Vagina (tissue), 2 donors: ENCODE measurements around the gene ZMIZ1. TPM values are rescaled to one million over a fixed set of nuclear protein-coding genes. Genes with fewer than 3 reads are reported as not detected.

Experiments
- DNase-seq, 2 donors: peaks; one replicate each; pipeline ENCODE4 v3.0.0-alpha.2; 2017; ENCODE audit errors: extremely low spot score in 2 of 2
- H3K27ac ChIP-seq: fragments of 200-600 bp; sonication (generic); one replicate; pipeline ENCODE4 v1.5.1; 2019
- H3K27me3 ChIP-seq: fragments of 200-600 bp; sonication (generic); one replicate; pipeline ENCODE4 v1.5.1; 2019
- H3K36me3 ChIP-seq, 2 donors: fragments of 200-600 bp; sonication (generic); one replicate each; pipeline ENCODE4 v1.5.1; 2017 to 2019
- H3K4me1 ChIP-seq: fragments of 200-600 bp; sonication (generic); one replicate; pipeline ENCODE4 v1.5.1; 2019
- H3K4me3 ChIP-seq, 2 donors: fragments of 200-600 bp; sonication (generic); 1 replicate in 1 of 2; 2 replicates in 1 of 2; pipeline ENCODE4 v1.5.1; 2016 to 2019
- H3K9me3 ChIP-seq: fragments of 200-600 bp; sonication (generic); one replicate; pipeline ENCODE4 v1.5.1; 2019
- POLR2A ChIP-seq, 2 donors: fragments of 450-650 bp; IDR thresholded peaks; one replicate each; pipeline ENCODE4 v1.6.1; 2017; ENCODE audit warnings: antibody characterized with exemption in 2 of 2, mild to moderate bottlenecking in 2 of 2, moderate library complexity in 2 of 2
- POLR2AphosphoS5 ChIP-seq, 2 donors: sonication (generic); formaldehyde crosslinking; IDR thresholded peaks; one replicate each; pipeline ENCODE4 v1.9.0; 2017; ENCODE audit warnings: antibody characterized with exemption in 2 of 2, mild to moderate bottlenecking in 2 of 2, low read depth in 1 of 2; ENCODE audit not compliant: insufficient read depth in 1 of 2
- intact Hi-C: fragments of 100-400 bp; cut with DNase I; formaldehyde crosslinking; loops from one replicate; pipeline ENCODE4 v1.15.1; 2023
- total RNA-seq: library from RNA; depleted of rRNA; stranded (reverse); fragments of >200 nt; gene quantifications from one replicate; pipeline ENCODE4 v1.2.3, GENCODE V29; 2016
- TF ChIP-seq, protein P1 (sequence below), 3 experiments: fragments of 450-650 bp in 2 of 3; fragments of 200-600 bp in 1 of 3; sonication (generic) in 1 of 3; IDR thresholded peaks; one replicate each; pipeline ENCODE4 v1.5.1; 2017 to 2019; ENCODE audit warnings: antibody characterized with exemption in 3 of 3, mild to moderate bottlenecking in 2 of 3, moderate library complexity in 2 of 3

Gene ZMIZ1
- total RNA-seq, 1 donor from 2014 or later: 61.4 TPM

DNA sequence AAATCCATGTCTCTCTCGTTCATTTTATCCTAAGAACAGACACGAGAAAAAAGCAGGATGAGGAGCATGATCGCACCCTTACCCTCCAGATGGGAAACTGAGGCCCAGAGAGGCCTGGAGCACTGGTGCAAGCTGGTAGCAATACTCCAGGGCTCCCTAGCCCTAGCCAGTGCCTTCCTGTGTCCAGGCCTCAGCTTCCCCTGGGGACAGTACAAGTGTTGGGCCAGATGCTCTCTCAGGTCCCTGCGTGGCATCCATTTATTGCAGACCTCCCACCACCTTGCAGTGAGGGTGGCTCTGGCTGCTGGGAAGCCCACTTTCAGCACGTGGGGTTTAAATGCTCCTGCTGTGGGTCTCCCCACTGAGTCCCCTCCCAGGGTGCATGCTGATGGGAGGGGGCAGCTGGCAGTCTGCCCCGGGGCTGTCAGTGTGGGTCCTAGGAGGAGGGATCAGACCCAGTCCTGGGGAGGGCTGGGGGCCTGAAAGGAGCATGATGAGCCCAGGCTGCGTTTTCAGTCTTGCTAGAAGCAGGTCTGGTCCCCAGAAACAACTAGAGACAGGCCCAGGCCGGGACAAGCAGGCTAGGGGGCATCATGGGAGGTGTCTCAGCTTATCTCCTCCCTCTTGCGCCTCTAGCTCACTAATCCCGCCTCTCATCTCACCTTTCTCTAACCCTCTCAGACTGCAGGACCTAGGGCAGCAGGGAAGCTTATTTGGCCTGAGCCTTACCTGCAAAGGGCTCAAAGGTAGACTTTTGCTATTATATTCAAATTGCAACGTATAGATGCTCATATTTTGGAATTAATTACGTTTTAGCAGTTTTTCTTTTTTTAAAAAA is 277.8 kb downstream of the ZMIZ1 start:
- Histone ChIP-seq H3K4me1 (peaks cover 36% of the 10 kb centered on the region), H3K9me3 (no peaks in the 10 kb centered on the region), H3K4me3 (peak overlapping the region in 1 of 2 donors; percentile 69), H3K36me3 (peaks cover 0 to 16% of the 10 kb centered on the region in 2 donors), H3K27me3 (no peaks in the 10 kb centered on the region), H3K27ac (no peak overlapping the region)
- TF ChIP-seq POLR2A (IDR thresholded peaks at IDR 0.05) (no peak), POLR2AphosphoS5 (IDR thresholded peaks at IDR 0.05; ENCODE audit: insufficient read depth in 1 of 2, low read depth in 1 of 2) (no peak)
- TF ChIP-seq, protein P1, sequence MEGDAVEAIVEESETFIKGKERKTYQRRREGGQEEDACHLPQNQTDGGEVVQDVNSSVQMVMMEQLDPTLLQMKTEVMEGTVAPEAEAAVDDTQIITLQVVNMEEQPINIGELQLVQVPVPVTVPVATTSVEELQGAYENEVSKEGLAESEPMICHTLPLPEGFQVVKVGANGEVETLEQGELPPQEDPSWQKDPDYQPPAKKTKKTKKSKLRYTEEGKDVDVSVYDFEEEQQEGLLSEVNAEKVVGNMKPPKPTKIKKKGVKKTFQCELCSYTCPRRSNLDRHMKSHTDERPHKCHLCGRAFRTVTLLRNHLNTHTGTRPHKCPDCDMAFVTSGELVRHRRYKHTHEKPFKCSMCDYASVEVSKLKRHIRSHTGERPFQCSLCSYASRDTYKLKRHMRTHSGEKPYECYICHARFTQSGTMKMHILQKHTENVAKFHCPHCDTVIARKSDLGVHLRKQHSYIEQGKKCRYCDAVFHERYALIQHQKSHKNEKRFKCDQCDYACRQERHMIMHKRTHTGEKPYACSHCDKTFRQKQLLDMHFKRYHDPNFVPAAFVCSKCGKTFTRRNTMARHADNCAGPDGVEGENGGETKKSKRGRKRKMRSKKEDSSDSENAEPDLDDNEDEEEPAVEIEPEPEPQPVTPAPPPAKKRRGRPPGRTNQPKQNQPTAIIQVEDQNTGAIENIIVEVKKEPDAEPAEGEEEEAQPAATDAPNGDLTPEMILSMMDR (IDR thresholded peaks at IDR 0.05): no peak
- peak; percentile 87 to 88 for DNase-seq
- intact Hi-C loops: no loop called here

DNA sequence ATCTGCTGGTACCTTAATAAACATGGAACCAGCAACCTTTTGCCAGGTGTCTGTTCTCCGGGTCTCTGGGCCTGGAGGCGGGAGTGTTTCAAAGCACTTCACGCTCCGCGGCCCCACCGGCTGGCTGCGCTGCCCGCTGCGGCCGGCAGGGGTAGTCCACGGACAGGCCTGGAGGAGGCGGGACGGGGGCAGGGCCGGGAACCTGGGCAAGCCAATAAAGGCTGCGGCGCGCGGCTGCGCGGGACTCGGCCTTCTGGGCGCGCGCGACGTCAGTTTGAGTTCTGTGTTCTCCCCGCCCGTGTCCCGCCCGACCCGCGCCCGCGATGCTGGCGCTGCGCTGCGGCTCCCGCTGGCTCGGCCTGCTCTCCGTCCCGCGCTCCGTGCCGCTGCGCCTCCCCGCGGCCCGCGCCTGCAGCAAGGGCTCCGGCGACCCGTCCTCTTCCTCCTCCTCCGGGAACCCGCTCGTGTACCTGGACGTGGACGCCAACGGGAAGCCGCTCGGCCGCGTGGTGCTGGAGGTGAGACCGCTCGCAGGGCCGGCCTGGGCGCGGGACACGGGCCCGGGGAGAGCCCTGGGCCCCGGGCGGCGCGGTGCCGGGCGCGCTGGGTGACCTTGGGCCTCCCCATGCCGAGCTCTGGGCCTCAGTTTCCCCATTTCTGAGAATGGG is 278.6 kb downstream of the ZMIZ1 start, which contains the start of gene PPIF:
TSS of gene PPIF (plus strand) at position 244 of the 668 bp plus-strand sequence. CDS start at position 324, 80 bp downstream.
- intact Hi-C loops: no loop called here

DNA sequence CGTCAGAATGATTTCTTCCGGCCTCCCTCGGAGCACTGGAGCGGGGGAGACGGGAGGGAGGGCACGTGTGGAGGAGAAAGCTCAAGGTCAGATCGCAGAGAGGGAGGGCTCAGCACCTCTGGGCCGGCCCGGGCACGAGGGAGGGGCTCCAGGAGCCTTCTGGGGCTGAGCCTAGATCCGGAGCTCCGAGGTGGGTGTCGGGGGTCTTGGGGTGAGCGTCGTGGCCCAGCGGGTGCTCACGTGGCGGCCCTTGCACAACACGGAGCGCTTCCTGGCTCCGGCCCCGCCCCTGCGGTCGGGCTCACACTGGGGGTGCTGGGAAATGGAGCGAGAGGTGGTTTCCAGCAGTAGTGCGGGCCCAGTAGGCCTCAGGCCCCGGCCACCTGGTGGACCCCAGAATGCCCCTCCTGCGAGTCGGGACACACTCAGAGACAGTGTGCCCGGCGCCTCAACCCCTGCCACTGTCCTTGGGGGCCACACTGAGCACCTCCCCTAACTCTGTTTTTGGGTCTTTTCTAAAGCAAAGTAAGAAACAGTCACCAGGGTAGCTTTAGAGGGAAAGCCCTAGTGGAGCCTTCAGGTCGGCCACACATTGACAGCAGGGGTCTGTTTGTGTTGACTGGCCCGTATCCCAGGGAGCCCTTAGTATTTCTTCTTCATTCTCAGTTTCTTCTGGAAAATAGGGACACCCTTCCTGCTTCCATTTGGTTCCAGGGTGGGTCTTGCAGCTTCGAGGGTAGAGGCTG is 279.3 kb downstream of the ZMIZ1 start:
- peak overlapping the region; percentile 69 to 72 for H3K4me3 ChIP-seq
- intact Hi-C loops: no loop called here
- no peaks in the 10 kb centered on the region for H3K27me3 ChIP-seq
- H3K4me1 ChIP-seq: peaks cover 34% of the 10 kb centered on the region
- peaks cover 0 to 31% of the 10 kb centered on the region in 2 donors for H3K36me3 ChIP-seq
- H3K9me3 ChIP-seq: no peaks in the 10 kb centered on the region
- peak in 1 of 2 donors; percentile 72 for TF ChIP-seq POLR2AphosphoS5 (IDR thresholded peaks at IDR 0.05; ENCODE audit: insufficient read depth in 1 of 2, low read depth in 1 of 2)
- TF ChIP-seq, protein P1 (IDR thresholded peaks at IDR 0.05): no peak
- DNase-seq: peak; percentile 46 to 87
- H3K27ac ChIP-seq: peak overlapping the region; percentile 82

More for the DNA sequence above, 278.6 kb downstream of the ZMIZ1 start, which contains the start of gene PPIF:
- Histone ChIP-seq H3K36me3 (peaks cover 0 to 24% of the 10 kb centered on the region in 2 donors), H3K4me3 (peak within 1 kb of the TSS; percentile 69 to 72), H3K9me3 (no peaks in the 10 kb centered on the region), H3K27ac (peak within 1 kb of the TSS; percentile 82), H3K4me1 (peaks cover 36% of the 10 kb centered on the region), H3K27me3 (no peaks in the 10 kb centered on the region)
- DNase-seq: peak; percentile 91 to 97
- TF ChIP-seq, protein P1 (IDR thresholded peaks at IDR 0.05): peak; percentile 71 to 96 (median 81)
- TF ChIP-seq POLR2A (IDR thresholded peaks at IDR 0.05): peak in 1 of 2 donors; percentile 78
- peak; percentile 42 to 53 for TF ChIP-seq POLR2AphosphoS5 (IDR thresholded peaks at IDR 0.05; ENCODE audit: insufficient read depth in 1 of 2, low read depth in 1 of 2)

DNA sequence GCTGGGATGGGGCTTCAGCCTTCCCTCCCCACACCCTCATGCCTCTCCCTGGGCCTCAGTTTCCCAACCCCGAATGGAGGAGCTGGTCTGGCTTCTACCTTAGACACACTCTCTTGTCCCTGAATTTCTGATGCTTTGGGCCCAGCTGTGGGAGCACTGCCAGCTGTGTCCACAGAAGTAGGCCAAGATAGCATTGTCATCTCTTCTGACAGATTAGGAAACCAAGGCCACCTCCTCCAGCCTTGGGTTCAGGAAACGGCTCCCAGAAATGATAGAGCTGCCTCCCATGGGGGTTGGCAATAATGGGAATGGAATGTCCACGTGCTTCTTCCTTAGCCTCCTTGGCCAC is 279.8 kb downstream of the ZMIZ1 start:
- peak; percentile 70 to 83 for DNase-seq
- Histone ChIP-seq H3K27me3 (no peaks in the 10 kb centered on the region), H3K4me1 (peaks cover 28% of the 10 kb centered on the region), H3K4me3 (peak overlapping the region; percentile 69 to 72), H3K36me3 (peaks cover 0 to 36% of the 10 kb centered on the region in 2 donors), H3K9me3 (no peaks in the 10 kb centered on the region), H3K27ac (peak overlapping the region; percentile 82)
- TF ChIP-seq POLR2A (IDR thresholded peaks at IDR 0.05) (no peak), POLR2AphosphoS5 (IDR thresholded peaks at IDR 0.05; ENCODE audit: insufficient read depth in 1 of 2, low read depth in 1 of 2) (no peak)
- TF ChIP-seq, protein P1 (IDR thresholded peaks at IDR 0.05): no peak
- intact Hi-C loops: no loop called here
